B cell (primary cell): Measurements from ENCODE around the gene IL17B.

ENCODE experiments used
- EZH2 ChIP-seq: IDR thresholded peaks from 2 replicates; pipeline ENCODE4 v1.6.1; 2012; ENCODE audit warnings: borderline replicate concordance, low read depth, mild to moderate bottlenecking, moderate library complexity, low read length; ENCODE audit not compliant: insufficient read depth, poor library complexity, severe bottlenecking
- TF ChIP-seq, protein P1 (sequence below): fragments of 200-600 bp; IDR thresholded peaks from one replicate; pipeline ENCODE4 v1.8.0; 2022; ENCODE audit warnings: antibody characterized with exemption, mild to moderate bottlenecking

DNA sequence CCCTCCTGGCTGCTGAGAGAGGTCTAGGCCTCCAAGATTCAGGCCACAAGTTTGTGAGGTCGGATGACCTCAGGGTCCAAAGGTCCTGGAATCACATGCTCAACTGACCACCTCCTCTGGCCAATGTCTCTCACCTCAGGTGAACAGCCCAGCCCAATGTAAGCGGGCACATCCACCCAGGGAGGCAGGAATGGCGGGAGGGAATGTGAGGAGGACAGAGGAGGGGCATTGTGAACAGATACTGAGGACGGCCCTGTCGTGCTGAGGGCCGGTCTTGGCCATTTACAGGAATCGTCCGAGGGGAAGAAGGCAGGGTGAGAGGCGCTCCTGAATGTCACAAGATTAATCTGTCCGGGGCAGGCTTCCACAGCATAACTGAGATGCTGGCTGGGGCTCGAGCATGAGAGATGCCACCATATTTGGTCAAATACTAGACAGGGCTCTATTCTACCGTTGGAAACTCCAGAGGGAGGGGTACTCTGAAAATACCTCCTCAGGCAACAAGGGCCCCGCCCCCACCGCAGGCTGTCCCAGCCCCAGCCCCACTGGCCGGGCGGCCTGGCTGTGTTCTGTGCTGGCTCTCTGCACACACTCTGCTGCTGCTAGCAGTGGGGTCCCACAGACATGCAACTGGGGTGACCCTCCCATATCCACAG, 1.5 kb upstream of the IL17B start:
- TF ChIP-seq, protein P1, sequence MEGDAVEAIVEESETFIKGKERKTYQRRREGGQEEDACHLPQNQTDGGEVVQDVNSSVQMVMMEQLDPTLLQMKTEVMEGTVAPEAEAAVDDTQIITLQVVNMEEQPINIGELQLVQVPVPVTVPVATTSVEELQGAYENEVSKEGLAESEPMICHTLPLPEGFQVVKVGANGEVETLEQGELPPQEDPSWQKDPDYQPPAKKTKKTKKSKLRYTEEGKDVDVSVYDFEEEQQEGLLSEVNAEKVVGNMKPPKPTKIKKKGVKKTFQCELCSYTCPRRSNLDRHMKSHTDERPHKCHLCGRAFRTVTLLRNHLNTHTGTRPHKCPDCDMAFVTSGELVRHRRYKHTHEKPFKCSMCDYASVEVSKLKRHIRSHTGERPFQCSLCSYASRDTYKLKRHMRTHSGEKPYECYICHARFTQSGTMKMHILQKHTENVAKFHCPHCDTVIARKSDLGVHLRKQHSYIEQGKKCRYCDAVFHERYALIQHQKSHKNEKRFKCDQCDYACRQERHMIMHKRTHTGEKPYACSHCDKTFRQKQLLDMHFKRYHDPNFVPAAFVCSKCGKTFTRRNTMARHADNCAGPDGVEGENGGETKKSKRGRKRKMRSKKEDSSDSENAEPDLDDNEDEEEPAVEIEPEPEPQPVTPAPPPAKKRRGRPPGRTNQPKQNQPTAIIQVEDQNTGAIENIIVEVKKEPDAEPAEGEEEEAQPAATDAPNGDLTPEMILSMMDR = no peak
- no peak for TF ChIP-seq EZH2
